Measurements from ENCODE around the gene CYP19A1. TPM values are rescaled to one million over a fixed set of nuclear protein-coding genes. Genes with fewer than 3 reads are reported as not detected.

Gene CYP19A1
- total RNA-seq, 1 experiment from 2014 or later, result not detected

DNA sequence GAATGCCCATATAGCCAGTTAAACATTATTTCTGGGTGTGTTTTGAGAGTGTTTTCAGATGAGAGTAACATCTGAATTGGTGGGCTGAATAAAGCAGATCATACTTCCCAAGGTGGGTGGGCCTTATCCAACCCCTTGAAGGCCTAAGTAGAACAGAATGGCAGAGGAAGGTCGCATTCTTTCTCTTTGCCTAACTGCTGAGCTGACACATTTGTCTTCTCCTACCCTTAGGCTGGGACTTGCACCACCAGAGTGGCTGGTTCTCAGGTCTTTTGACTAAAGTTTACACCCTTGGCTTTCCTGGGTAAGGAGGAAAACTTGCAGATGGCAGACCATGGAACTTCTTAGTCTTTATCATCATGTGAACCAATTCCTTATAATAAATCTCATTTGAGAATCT, 157.9 kb downstream of the CYP19A1 start:
- no peaks in the 10 kb centered on the region for H3K36me3 ChIP-seq (ENCODE audit: control insufficient read depth in 1 of 2, insufficient read depth in 2 of 2, low read length in 2 of 2)
- no peak overlapping the region for H3K4me2 ChIP-seq (ENCODE audit: low read length)
- no peak overlapping the region for H3K9ac ChIP-seq (ENCODE audit: low read length)
- H3K9me2 ChIP-seq (ENCODE audit: insufficient read depth), result no peaks in the 10 kb centered on the region
- intact Hi-C loops (cut with micrococcal nuclease), result no loop called here
- CTCF ChIA-PET, result no interaction called here
- H3K4me1 ChIP-seq (ENCODE audit: control insufficient read depth in 1 of 2, insufficient read depth in 2 of 2, low read length in 2 of 2), result no peaks in the 10 kb centered on the region
- H3K9me3 ChIP-seq (ENCODE audit: control insufficient read depth in 1 of 2, insufficient read depth in 1 of 2, low read depth in 1 of 2, low read length in 2 of 2), result no peaks in the 10 kb centered on the region
- H3K27ac ChIP-seq (ENCODE audit: low read depth, low read length), result no peak overlapping the region
- no peak for ATAC-seq
- DNase-seq (ENCODE audit: low read depth, low spot score), result no peak
- H3K4me3 ChIP-seq (replicated peaks in 1 of 2; ENCODE audit: low read depth in 1 of 2, low read length in 2 of 2), result no peak overlapping the region
- TF ChIP-seq EZH2phosphoT487 (IDR thresholded peaks at IDR 0.05; ENCODE audit: borderline replicate concordance) (no peak), FOSL1 (IDR thresholded peaks at IDR 0.05; ENCODE audit: low read depth) (no peak), EZH2 (IDR thresholded peaks at IDR 0.05) (no peak)
- TF ChIP-seq, protein P1, sequence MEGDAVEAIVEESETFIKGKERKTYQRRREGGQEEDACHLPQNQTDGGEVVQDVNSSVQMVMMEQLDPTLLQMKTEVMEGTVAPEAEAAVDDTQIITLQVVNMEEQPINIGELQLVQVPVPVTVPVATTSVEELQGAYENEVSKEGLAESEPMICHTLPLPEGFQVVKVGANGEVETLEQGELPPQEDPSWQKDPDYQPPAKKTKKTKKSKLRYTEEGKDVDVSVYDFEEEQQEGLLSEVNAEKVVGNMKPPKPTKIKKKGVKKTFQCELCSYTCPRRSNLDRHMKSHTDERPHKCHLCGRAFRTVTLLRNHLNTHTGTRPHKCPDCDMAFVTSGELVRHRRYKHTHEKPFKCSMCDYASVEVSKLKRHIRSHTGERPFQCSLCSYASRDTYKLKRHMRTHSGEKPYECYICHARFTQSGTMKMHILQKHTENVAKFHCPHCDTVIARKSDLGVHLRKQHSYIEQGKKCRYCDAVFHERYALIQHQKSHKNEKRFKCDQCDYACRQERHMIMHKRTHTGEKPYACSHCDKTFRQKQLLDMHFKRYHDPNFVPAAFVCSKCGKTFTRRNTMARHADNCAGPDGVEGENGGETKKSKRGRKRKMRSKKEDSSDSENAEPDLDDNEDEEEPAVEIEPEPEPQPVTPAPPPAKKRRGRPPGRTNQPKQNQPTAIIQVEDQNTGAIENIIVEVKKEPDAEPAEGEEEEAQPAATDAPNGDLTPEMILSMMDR (IDR thresholded peaks at IDR 0.05 in 2 of 3, conservative IDR thresholded peaks at IDR 0.05 in 1 of 3; ENCODE audit: borderline replicate concordance in 1 of 3, insufficient read depth in 1 of 3, low read depth in 2 of 3, low read length in 2 of 3), result no peak
- H2AFZ ChIP-seq (ENCODE audit: low read depth, low read length, poor library complexity, severe bottlenecking), result no peak overlapping the region
- BruUV-seq (replicated peaks), result no TSS peak
- no peaks in the 10 kb centered on the region for H3K27me3 ChIP-seq (ENCODE audit: insufficient read depth, low read length)
- H4K20me1 ChIP-seq (ENCODE audit: insufficient read depth), result no peaks in the 10 kb centered on the region
- POLR2A ChIA-PET, result no interaction called here
- no peaks in the 10 kb centered on the region for H3K79me2 ChIP-seq (ENCODE audit: insufficient read depth, low read length)
- RAD21 ChIA-PET (ENCODE audit: low non-redundant PET in 1 of 2, low total read pairs in 2 of 2, uncharacterized antibody in 2 of 2, unreplicated experiment in 2 of 2), result no interaction called here

DNA sequence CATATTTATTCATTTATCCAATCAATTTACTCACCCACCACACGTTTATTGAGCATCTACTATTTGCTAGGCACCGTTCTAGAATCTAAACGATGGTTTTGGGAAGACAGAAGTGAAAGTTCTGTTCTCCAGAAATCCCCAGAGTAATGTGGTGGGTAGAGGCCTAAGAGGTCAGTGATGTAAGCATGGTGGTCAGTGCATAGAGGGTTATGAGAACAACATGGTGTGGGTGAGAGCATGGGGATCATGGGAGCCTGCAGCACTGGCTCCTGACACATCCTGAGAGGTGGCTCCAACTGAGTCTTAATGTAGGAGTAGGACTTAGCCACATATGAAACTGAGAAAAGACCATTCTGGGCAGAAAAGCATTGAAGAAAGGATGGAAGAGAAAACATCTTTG, 158.4 kb downstream of the CYP19A1 start:
- ATAC-seq (no peak), DNase-seq (ENCODE audit: low read depth, low spot score) (no peak)
- no peak overlapping the region for H3K9ac ChIP-seq (ENCODE audit: low read length)
- BruUV-seq (replicated peaks), result no TSS peak
- no peak overlapping the region for H3K4me2 ChIP-seq (ENCODE audit: low read length)
- H3K4me3 ChIP-seq (replicated peaks in 1 of 2; ENCODE audit: low read depth in 1 of 2, low read length in 2 of 2), result no peak overlapping the region
- POLR2A ChIA-PET, result no interaction called here
- H4K20me1 ChIP-seq (ENCODE audit: insufficient read depth), result no peaks in the 10 kb centered on the region
- no peak overlapping the region for H3K27ac ChIP-seq (ENCODE audit: low read depth, low read length)
- no peak for TF ChIP-seq SIN3A (IDR thresholded peaks at IDR 0.05; ENCODE audit: low read depth)
- TF ChIP-seq YY1 (IDR thresholded peaks at IDR 0.05; ENCODE audit: extremely low read depth, insufficient replicate concordance, low read depth, low read length), result no peak
- no peak for TF ChIP-seq ZNF274 (IDR thresholded peaks at IDR 0.05; ENCODE audit: low read depth, low read length)
- TF ChIP-seq POLR2A (IDR thresholded peaks at IDR 0.05; ENCODE audit: borderline replicate concordance, extremely low read depth, insufficient read depth, insufficient read length), result no peak
- TF ChIP-seq SRF (IDR thresholded peaks at IDR 0.05; ENCODE audit: low read depth), result no peak
- CTCF ChIA-PET, result interaction anchor here (1.1 kb wide), 1 partner anchor 17 kb away, joined by 3 read pairs; no protein-coding TSS in a partner anchor
- H3K79me2 ChIP-seq (ENCODE audit: insufficient read depth, low read length), result no peaks in the 10 kb centered on the region
- no peaks in the 10 kb centered on the region for H3K27me3 ChIP-seq (ENCODE audit: insufficient read depth, low read length)
- H3K4me1 ChIP-seq (ENCODE audit: control insufficient read depth in 1 of 2, insufficient read depth in 2 of 2, low read length in 2 of 2), result no peaks in the 10 kb centered on the region
- no peaks in the 10 kb centered on the region for H3K9me3 ChIP-seq (ENCODE audit: control insufficient read depth in 1 of 2, insufficient read depth in 1 of 2, low read depth in 1 of 2, low read length in 2 of 2)
- H3K36me3 ChIP-seq (ENCODE audit: control insufficient read depth in 1 of 2, insufficient read depth in 2 of 2, low read length in 2 of 2), result no peaks in the 10 kb centered on the region
- intact Hi-C loops (cut with micrococcal nuclease), result no loop called here
- H2AFZ ChIP-seq (ENCODE audit: low read depth, low read length, poor library complexity, severe bottlenecking), result no peak overlapping the region
- no peaks in the 10 kb centered on the region for H3K9me2 ChIP-seq (ENCODE audit: insufficient read depth)
- RAD21 ChIA-PET (ENCODE audit: low non-redundant PET in 1 of 2, low total read pairs in 2 of 2, uncharacterized antibody in 2 of 2, unreplicated experiment in 2 of 2), result no interaction called here
